GM18505 (cell line): ENCODE data around the gene RETREG1.

Experiments used
- ATAC-seq: cut with Tn5 transposase; IDR thresholded peaks from one replicate; pipeline ENCODE4 v1.9.1; 2021; ENCODE audit not compliant: unreplicated experiment
- POLR2A ChIP-seq: IDR thresholded peaks from 4 replicates; pipeline ENCODE4 v1.6.1; 2011; ENCODE audit warnings: borderline replicate concordance; ENCODE audit not compliant: insufficient read depth, insufficient read length; ENCODE audit errors: extremely low read depth

The RETREG1 gene

GRCh38 chr5:16427587-16427986, 189.2 kb downstream of the RETREG1 start:
- no peak for TF ChIP-seq POLR2A
- no peak for ATAC-seq
